ENCODE measurements around the gene ABCC10.

- TF ChIP-seq CTCF (IDR thresholded peaks at IDR 0.05) (no peak), POLR2A (IDR thresholded peaks at IDR 0.05) (no peak), POLR2AphosphoS5 (IDR thresholded peaks at IDR 0.05) (no peak)
Measured at GRCh38 chr6:43407296-43407695, 20.0 kb upstream of the ABCC10 start.

All from suprapubic skin (tissue), 4 donors.